Psoas muscle (tissue), 8 donors: ENCODE measurements around the gene DLAT. TPM values are rescaled to one million over a fixed set of nuclear protein-coding genes. Genes with fewer than 3 reads are reported as not detected.
A peak's percentile ranks its signal among the peaks of the same experiment; 100 is the strongest.

Source experiments
- ATAC-seq, 4 donors: fragments of 200-7000 bp; cut with Tn5 transposase; one replicate each; pipeline ENCODE4 v1.9.1; 2020; ENCODE audit warnings: moderate library complexity in 3 of 4, mild to moderate bottlenecking in 2 of 4
- DNase-seq, 2 donors: peaks; one replicate each; pipeline ENCODE4 v3.0.0-alpha.2; 2020
- H3K27ac ChIP-seq: fragments of 200-600 bp; one replicate; pipeline ENCODE4 v1.8.0; 2022
- H3K27me3 ChIP-seq, 3 donors: fragments of 200-600 bp in 1 of 3; one replicate each; pipeline versions ENCODE4 v1.6.1 to v1.8.0; 2013 to 2022; ENCODE audit warnings: low read length in 2 of 3, mild to moderate bottlenecking in 2 of 3, moderate library complexity in 1 of 3; ENCODE audit not compliant: insufficient read depth in 3 of 3
- H3K36me3 ChIP-seq, 2 donors: fragments of 200-600 bp in 1 of 2; one replicate each; pipeline versions ENCODE4 v1.6.1 to v1.8.0; 2013 to 2022; ENCODE audit warnings: low read depth in 1 of 2, mild to moderate bottlenecking in 1 of 2, moderate library complexity in 1 of 2; ENCODE audit not compliant: insufficient read depth in 1 of 2
- H3K4me1 ChIP-seq: fragments of 200-600 bp; one replicate; pipeline ENCODE4 v1.8.0; 2022
- H3K4me3 ChIP-seq: fragments of 200-600 bp; one replicate; pipeline ENCODE4 v1.8.0; 2022; ENCODE audit warnings: mild to moderate bottlenecking
- H3K9me3 ChIP-seq: fragments of 200-600 bp; one replicate; pipeline ENCODE4 v1.8.0; 2022
- WGBS, 3 donors: extraction: QIAGEN DNeasy Blood & Tissue Kit; methylation state at CpG; one replicate each; pipeline versions ENCODE4 v1.1.6 to v1.1.7; 2013; 5-methylcytosine and 5-hydroxymethylcytosine counted together
- intact Hi-C, 2 donors: fragments of 100-400 bp; cut with DNase I; formaldehyde crosslinking; loops; one replicate each; pipeline versions ENCODE4 v1.11.0 to v1.14.2; 2022
- polyA plus RNA-seq, 3 donors: library from polyadenylated mRNA; stranded (reverse); fragments of 200-250 nt; gene quantifications; one replicate each; pipeline ENCODE4 v1.2.3, GENCODE V29; 2013
- total RNA-seq, 4 donors: library from RNA; stranded (reverse); fragmentation: NEBNext Ultra II Directional in 2 of 4; extraction: Animal tissue kit (Norgen Biotek cat#: 25700) in 2 of 4; gene quantifications; one replicate each; pipeline versions ENCODE4 v1.2.1 to v1.2.4, GENCODE V29; 2021 to 2023
- TF ChIP-seq, protein P1 (sequence below): fragments of 200-600 bp; IDR thresholded peaks from one replicate; pipeline ENCODE4 v1.8.0; 2022; ENCODE audit warnings: antibody characterized with exemption
- donor health status: healthy with polysubstance abuse.
- donor health status: DM: no; HTN: no; CAD: no; lungs with moderate emphysema.
- donor health status: Bipolar disorder and iron deficiency.
- donor health status: healthy.
- donor health status: DM: yes; HTN: yes; CAD: no.
- donor health status: DM: no; HTN: no; CAD: no.
- donor health status: DM: no; HTN: no; CAD: no.
- donor health status: DM: yes; HTN: yes; CAD: no.

Gene DLAT
- total and polyA plus RNA-seq, 7 donors: 49.8 to 167 (median 84.2) TPM

DNA sequence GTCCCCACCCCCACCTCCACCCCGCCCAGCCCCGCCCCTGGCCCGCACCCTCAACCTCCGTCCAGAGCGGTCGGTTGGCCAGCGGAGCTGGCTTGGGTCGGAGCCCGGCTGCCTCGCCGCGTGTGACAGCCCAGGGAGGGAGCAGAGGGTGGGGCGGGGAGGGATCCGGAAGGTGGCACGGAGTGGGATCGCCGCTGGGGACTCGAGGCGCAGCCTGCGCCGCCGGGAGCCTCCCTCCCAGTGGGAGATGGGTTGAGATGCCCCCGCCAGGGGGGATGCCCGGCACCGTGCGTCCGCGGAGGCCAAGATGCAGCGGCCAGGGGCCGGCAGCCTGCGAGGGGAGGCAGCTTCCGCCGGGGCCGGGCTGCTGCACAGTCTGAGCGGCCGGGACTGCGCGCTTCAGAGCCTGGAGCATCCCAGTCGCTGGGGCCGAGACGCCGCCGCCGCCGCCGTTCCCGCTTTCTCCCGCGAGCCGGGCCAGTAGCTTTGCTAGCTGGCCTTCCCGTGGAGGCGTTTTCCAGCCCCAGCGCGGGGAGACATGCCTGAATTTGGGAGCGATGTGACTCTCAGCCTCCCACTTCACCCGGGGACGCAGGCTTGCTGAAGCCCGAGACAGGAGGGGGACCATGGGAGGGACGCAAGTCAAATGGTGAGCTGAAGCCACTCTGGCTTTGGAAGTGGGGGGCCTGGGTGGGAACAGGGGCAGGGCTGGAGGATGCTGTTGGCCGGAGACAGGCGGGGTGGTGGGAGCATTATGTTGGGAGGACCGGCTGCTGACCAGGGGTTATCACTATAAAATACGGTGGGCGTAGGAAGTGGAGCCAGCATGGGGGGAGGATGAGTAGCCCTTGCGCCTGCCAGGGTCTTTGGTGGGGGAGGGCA, 47.8 kb upstream of the DLAT start:
- H3K9me3 ChIP-seq: no peaks in the 10 kb centered on the region
- TF ChIP-seq, protein P1, sequence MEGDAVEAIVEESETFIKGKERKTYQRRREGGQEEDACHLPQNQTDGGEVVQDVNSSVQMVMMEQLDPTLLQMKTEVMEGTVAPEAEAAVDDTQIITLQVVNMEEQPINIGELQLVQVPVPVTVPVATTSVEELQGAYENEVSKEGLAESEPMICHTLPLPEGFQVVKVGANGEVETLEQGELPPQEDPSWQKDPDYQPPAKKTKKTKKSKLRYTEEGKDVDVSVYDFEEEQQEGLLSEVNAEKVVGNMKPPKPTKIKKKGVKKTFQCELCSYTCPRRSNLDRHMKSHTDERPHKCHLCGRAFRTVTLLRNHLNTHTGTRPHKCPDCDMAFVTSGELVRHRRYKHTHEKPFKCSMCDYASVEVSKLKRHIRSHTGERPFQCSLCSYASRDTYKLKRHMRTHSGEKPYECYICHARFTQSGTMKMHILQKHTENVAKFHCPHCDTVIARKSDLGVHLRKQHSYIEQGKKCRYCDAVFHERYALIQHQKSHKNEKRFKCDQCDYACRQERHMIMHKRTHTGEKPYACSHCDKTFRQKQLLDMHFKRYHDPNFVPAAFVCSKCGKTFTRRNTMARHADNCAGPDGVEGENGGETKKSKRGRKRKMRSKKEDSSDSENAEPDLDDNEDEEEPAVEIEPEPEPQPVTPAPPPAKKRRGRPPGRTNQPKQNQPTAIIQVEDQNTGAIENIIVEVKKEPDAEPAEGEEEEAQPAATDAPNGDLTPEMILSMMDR: no peak
- peaks cover 30% of the 10 kb centered on the region for H3K4me1 ChIP-seq
- ATAC-seq: peak; percentile 83 to 90 (median 84)
- 1 to 3% (median 3%) methylated on average over 28 to 65 of the region's 65 CpGs for WGBS, 3 donors
- peak overlapping the region; percentile 85 for H3K27ac ChIP-seq
- peaks cover 0 to 22% of the 10 kb centered on the region in 2 donors for H3K36me3 ChIP-seq
- H3K27me3 ChIP-seq: no peaks in the 10 kb centered on the region
- intact Hi-C loops: loop anchor here in 1 of 2 donors (5.0 kb wide), 1 partner anchor 100 kb away; the partner anchor contains the start of genes CFAP68 and FDXACB1
- DNase-seq: peak; percentile 76 to 86
- H3K4me3 ChIP-seq: peak overlapping the region; percentile 89

DNA sequence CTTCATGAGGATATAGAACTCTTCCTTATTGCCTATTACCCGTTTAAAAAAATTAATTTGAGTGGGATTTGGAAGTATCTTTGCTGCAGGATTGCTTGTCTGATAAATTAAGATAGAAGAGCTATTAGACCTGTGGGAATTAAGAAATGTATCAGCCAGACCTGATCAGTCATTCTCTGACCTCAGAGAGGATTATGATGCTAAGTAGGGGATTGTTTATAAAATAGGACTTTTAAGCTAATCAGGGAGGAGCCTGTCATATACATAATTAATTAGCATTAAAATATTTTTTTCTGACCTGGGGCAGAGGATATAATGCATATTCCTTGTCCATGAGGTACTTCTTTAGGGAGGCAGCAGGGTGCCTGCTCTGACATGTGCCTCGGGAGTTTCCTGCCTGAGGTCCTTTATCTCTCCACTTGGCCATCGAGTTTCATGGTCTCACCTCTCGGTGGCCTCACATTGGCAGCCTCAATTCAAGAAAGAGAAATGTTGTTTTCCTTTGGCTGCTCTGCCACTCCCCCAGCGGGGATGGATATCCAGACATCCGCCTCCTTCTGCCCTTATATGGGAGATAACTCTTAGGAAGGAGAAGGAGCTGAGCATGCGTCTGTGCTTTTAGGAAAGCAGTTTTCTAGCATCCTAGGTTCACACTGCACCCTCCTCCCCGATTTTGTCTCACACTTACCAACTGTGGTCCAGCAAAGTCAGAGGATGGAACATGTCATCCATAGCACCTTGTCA, 47.0 kb upstream of the DLAT start:
- peak; percentile 35 to 61 for DNase-seq
- Histone ChIP-seq H3K4me1 (peaks cover 30% of the 10 kb centered on the region), H3K4me3 (peak overlapping the region; percentile 89), H3K27ac (peak overlapping the region; percentile 85), H3K9me3 (no peaks in the 10 kb centered on the region), H3K27me3 (no peaks in the 10 kb centered on the region), H3K36me3 (peaks cover 0 to 16% of the 10 kb centered on the region in 2 donors)
- 27 to 33% (median 31%) methylated on average over 8 of the region's 8 CpGs for WGBS, 3 donors
- peak in 1 of 4 donors; percentile 22 for ATAC-seq
- intact Hi-C loops: loop anchor here in 1 of 2 donors (5.0 kb wide), 1 partner anchor 101 kb away; the partner anchor contains the start of genes CFAP68 and FDXACB1
- TF ChIP-seq, protein P1: no peak

DNA sequence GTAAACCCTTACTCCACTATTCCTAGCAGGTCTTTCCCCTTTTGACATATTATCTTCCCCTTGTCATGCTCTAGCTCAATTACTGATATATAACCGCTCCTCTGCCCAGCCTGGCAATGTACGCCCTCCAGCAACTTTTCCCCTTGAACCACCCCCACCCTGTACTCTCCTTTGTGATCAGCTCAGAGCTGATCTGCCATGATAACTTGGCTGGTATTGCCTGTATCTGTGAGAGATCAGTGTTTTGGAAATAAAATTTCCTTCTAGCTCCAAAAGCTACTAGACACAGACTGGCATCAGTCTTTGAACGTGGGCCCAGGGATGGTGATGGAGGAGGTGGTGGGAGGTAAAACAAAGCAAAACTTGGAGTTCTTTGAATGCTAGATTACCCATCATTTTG, 45.1 kb upstream of the DLAT start:
- H3K36me3 ChIP-seq: peaks cover 0 to 19% of the 10 kb centered on the region in 2 donors
- intact Hi-C loops: loop anchor here in 1 of 2 donors (2.0 to 5.0 kb wide), 2 partner anchors 47 to 103 kb away; partner anchors contain the start of genes CFAP68 and FDXACB1
- DNase-seq (no peak), ATAC-seq (no peak)
- H3K4me1 ChIP-seq: peaks cover 30% of the 10 kb centered on the region
- no peak overlapping the region for H3K4me3 ChIP-seq
- 83 to 86% (median 85%) methylated on average over 3 of the region's 3 CpGs for WGBS, 3 donors
- H3K27me3 ChIP-seq: no peaks in the 10 kb centered on the region
- no peaks in the 10 kb centered on the region for H3K9me3 ChIP-seq
- no peak overlapping the region for H3K27ac ChIP-seq
- TF ChIP-seq, protein P1: no peak

DNA sequence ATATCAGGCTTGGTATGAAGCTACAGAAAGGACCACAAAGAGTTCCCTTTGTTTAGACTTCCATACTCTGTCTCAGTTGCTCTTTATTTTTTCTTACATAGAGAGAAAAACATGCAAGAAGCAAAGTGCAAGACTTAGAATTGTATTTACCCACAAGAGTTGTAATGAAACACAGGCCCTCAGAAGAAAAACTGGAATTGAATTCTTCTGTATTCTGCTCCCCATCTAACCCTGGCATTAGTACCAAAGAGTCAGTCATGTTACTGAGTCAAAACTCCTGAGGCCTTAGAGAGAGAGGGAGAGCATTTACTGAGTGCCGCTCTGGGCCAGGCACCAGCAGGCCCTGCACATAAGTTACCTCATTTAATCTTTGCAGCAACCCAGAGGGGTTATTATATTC, 43.9 kb upstream of the DLAT start:
- no peak for DNase-seq
- 95 to 100% (median 100%) methylated on average over 1 of the region's 1 CpG for WGBS, 3 donors
- peaks cover 0 to 20% of the 10 kb centered on the region in 2 donors for H3K36me3 ChIP-seq
- H3K9me3 ChIP-seq: no peaks in the 10 kb centered on the region
- H3K27ac ChIP-seq: no peak overlapping the region
- H3K4me1 ChIP-seq: peaks cover 30% of the 10 kb centered on the region
- TF ChIP-seq, protein P1: no peak
- ATAC-seq: no peak
- intact Hi-C loops: loop anchor here in 1 of 2 donors (2.0 to 5.0 kb wide), 2 partner anchors 48 to 104 kb away; partner anchors contain the start of genes CFAP68 and FDXACB1
- no peaks in the 10 kb centered on the region for H3K27me3 ChIP-seq
- no peak overlapping the region for H3K4me3 ChIP-seq
